H1 (cell line): ENCODE measurements around the gene MRPL19. TPM values are rescaled to one million over a fixed set of nuclear protein-coding genes. Genes with fewer than 3 reads are reported as not detected.

ENCODE experiments used
- HDAC2 ChIP-seq, 2 experiments: fragments of 300-600 bp in 1 of 2; sonication (generic) in 1 of 2; IDR thresholded peaks; 2 replicates each; pipeline ENCODE4 v1.6.1; 2011 to 2012; ENCODE audit warnings: low read depth in 2 of 2, low read length in 2 of 2, mild to moderate bottlenecking in 2 of 2, moderate library complexity in 2 of 2, borderline replicate concordance in 1 of 2, inconsistent platforms in 1 of 2
- KDM1A ChIP-seq: fragments of 200-600, 300-600 bp; sonication (generic); IDR thresholded peaks from 2 replicates; pipeline ENCODE4 v1.7.1; 2016; ENCODE audit warnings: mild to moderate bottlenecking, low read length, borderline replicate concordance
- SIN3A ChIP-seq, 2 experiments: IDR thresholded peaks in 1 of 2; conservative IDR thresholded peaks in 1 of 2; 2 replicates each; pipeline ENCODE4 v1.6.1; 2011 to 2012; ENCODE audit warnings: low read length in 2 of 2, improper control_type of control experiment in 1 of 2, low read depth in 1 of 2, mild to moderate bottlenecking in 1 of 2
- polyA plus RNA-seq, 7 experiments: library from polyadenylated mRNA; depleted of rRNA in 3 of 7; stranded (reverse) in 5 of 7; unstranded in 2 of 7; fragments of >200 nt in 5 of 7; fragments of 200-250 nt in 2 of 7; gene quantifications; 1 replicate in 5 of 7; 2 replicates in 1 of 7; 4 replicates in 1 of 7; pipeline versions ENCODE4 v1.2.1 to v1.2.3, GENCODE V29; 2011 to 2013; ENCODE audit warnings: missing spikeins in 2 of 7, mixed read lengths in 2 of 7
- total RNA-seq: library from RNA; stranded (reverse); fragmentation: NEBNext Ultra II Directional; extraction: Animal tissue kit (Norgen Biotek cat#: 25700); gene quantifications from 2 replicates; pipeline ENCODE4 v1.2.1, GENCODE V29; 2021

The MRPL19 gene
- total and polyA plus RNA-seq, 2 of the 8 experiments (the other 6 are each of a cell fraction or from before 2014, with no cell fraction given), result 18.1 to 75.2 TPM

- peak; percentile 18; the same call in 1 of the 2 replicates for TF ChIP-seq KDM1A
- peak in 1 of 2 experiments; percentile 66; a peak in 1 of 4 replicates for TF ChIP-seq HDAC2 (IDR thresholded peaks at IDR 0.05; ENCODE audit: borderline replicate concordance in 1 of 2, low read depth in 2 of 2, low read length in 2 of 2)
- TF ChIP-seq SIN3A (conservative IDR thresholded peaks at IDR 0.05 in 1 of 2, IDR thresholded peaks at IDR 0.05 in 1 of 2; ENCODE audit: low read depth in 1 of 2, low read length in 2 of 2), result no peak
- TF ChIP-seq, all 59 proteins: peak for 9
Measured at GRCh38 chr2:75608684-75609333, 37.8 kb upstream of the MRPL19 start (continued).
